HG03159 (cell line): ENCODE results near the gene OXNAD1.

Source experiments
- ATAC-seq: cut with Tn5 transposase; IDR thresholded peaks from one replicate; pipeline ENCODE4 v1.9.1; 2021; ENCODE audit warnings: mild to moderate bottlenecking, moderate library complexity; ENCODE audit not compliant: unreplicated experiment

The OXNAD1 gene, protein sequence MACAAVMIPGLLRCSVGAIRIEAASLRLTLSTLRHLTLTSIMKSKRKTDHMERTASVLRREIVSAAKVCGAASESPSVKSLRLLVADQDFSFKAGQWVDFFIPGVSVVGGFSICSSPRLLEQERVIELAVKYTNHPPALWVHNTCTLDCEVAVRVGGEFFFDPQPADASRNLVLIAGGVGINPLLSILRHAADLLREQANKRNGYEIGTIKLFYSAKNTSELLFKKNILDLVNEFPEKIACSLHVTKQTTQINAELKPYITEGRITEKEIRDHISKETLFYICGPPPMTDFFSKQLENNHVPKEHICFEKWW

GRCh38 chr3:16264708-16265454 lies at the start of gene OXNAD1, which contains the start of gene DPH3:
TSS of gene OXNAD1 (plus strand) at chr3:16265212. CDS start at chr3:16270953, 5,741 bp downstream.
TSS of gene DPH3 (minus strand) at chr3:16264943. CDS start at chr3:16264876, 67 bp downstream.
- ATAC-seq: peak; percentile 97

GRCh38 chr3:16216373-16216935 lies 48.6 kb upstream of the OXNAD1 start:
- no peak for ATAC-seq

DNA sequence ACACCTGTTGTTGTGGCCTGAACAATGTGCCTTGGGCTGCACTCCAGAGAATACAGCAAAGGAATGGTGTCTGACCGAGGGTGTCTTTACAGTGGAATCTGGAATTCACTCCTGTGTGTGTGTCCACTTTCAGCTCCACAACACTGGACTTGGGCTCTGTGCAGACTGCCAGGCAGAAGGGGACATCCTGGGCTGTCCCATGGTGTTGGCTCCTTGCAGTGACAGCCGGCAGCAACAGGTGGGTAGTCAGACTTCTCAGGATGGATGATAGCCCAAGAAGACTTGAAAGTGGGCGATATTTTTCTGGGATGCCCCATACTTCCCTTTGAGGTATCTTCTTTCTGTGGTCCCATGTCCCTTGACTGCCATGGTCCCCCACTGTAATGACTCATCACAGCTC lies 45.2 kb upstream of the OXNAD1 start:
- no peak for ATAC-seq

- ATAC-seq: no peak
Measured at GRCh38 chr3:16221990-16222389, 43.0 kb upstream of the OXNAD1 start.

DNA sequence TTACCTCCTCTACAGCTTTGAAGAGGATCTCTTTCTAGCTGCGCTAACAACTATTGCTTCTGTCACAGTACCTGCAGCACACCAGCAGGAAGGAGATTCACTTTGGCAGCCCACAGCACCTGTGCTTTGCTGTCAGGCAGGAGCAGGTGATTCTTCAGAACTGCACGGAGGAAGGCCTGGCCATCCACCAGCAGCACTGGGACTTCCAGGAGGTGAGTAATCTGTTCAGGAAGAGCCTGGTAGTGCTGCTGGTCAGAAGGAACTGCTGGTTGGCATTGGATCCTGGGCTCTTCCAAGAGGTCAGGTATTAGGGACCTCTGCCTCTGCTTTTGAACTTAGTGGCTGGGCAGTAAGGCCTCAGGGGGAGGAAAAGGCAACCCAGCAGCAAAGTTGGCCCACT lies 42.5 kb upstream of the OXNAD1 start:
- ATAC-seq: no peak

GRCh38 chr3:16224325-16224724 lies 40.7 kb upstream of the OXNAD1 start:
- ATAC-seq: no peak

- ATAC-seq: no peak
Measured at GRCh38 chr3:16227566-16227965, 37.4 kb upstream of the OXNAD1 start.

DNA sequence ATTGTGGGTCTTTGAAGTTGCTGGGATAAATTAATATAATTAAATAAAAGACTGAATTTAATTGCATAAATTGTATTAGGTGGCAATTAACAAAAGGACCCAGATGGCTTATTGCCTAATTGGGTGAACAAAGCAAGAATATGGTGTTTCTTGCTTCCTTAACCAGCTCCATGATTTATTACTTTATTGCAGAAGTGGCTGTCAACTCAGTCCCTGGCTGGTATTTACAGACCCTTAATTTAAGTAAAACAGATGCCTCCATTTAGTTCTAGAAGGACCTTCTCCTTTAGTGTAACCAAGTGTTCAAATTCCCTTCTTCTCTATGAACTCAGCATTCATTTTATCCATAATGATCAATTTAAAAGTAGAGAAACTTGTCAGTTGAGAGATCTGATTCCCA lies 35.3 kb upstream of the OXNAD1 start:
- ATAC-seq: no peak

- ATAC-seq: no peak
Measured at GRCh38 chr3:16231983-16232382, 33.0 kb upstream of the OXNAD1 start.

DNA sequence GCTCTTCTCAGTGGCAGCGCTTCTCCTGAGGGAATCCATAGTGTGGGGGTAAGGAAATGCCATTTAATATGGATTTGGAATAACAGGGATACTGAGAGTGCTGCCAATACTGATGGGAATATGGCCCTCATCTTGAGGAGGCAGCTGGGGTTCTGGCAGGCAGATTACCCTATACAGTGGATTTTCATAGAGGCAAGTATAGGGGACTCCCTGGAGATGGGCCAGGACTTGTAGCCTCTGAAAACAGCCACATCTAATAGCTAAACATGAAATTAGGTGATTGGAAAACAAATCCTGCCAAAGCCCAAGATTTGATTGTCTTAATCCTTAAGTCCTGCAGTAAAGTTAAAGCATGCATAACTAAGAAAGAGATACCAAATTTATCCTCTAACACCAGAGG lies 31.2 kb upstream of the OXNAD1 start:
- ATAC-seq: no peak

- no peak for ATAC-seq
Measured at GRCh38 chr3:16234281-16234680, 30.7 kb upstream of the OXNAD1 start.

DNA sequence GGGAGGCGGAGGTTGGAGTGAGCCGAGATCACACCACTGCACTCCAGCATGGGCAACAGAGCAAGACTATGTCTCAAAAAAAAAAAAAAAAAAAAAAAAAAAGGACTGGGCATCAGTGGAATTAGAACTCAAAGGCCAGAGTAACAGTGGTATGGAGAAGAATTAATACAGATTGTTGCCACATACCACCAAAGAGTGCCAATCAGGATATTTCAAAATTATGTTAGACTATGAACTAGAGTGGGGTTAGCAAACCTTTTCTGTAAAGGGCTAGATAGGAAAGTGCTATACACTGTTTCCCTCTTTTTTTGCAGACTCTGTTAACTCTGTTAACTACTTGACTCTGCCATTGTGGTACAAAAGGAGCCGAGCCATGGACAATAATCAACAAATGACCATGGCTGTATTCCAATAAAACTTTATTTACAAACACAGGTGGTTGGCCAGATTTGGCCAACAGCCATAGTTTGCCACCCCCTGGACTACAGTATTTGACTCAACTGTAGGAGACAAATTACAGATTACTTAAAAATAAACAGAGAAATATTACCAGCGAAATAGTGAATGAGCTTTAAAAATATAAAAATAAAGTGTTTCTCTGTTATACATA lies 28.9 kb upstream of the OXNAD1 start:
- ATAC-seq: no peak

DNA sequence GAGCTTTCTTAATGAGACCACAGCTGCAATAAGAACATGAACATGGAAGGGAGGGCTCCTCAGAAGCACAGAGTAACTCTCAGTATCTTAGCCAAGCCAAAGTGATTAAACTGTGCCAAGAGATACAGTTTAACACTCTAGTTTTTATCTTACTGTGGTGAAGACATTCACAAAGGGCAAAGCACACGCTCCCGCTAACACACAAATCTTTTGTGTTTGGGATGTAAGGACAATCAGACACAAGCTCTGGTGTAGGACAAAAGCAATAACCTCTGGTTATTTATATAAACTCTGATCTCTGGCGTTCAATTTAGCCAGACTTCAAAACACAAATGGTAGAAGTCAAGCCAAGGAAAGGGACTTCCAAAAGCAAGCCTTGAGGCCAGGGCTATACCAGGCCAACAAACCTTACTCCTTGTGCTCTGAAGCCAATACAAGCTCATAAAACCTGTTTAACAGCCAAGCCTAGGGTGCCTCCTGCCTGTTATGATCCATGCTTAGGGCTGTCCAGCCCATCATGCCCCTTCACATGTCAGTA lies 28.1 kb upstream of the OXNAD1 start:
- ATAC-seq: no peak

- ATAC-seq: no peak
Measured at GRCh38 chr3:16239086-16239770, 25.8 kb upstream of the OXNAD1 start.

GRCh38 chr3:16239780-16240179 lies 25.2 kb upstream of the OXNAD1 start:
- no peak for ATAC-seq

GRCh38 chr3:16240229-16241023 lies 24.6 kb upstream of the OXNAD1 start:
- no peak for ATAC-seq

GRCh38 chr3:16241225-16241624 lies 23.8 kb upstream of the OXNAD1 start:
- ATAC-seq: no peak

DNA sequence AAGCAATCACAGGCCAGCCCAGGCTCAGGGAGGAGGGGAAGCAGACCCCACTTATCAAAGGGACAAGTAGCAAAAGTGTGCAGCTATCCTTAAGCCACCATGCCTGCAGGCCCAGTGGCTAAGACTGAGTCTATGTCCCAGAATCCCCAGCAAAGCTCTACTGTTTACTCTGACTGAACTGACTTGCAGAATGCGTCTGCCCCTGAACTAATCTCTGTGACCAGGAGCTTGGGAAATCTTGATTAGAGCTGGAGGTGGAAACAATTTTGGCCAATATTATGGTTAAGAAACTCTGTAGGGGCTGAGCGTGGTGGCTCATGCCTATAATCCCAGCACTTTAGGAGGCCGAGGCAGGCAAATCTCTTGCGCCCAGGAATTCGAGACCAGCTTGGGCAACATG lies 22.8 kb upstream of the OXNAD1 start:
- no peak for ATAC-seq

DNA sequence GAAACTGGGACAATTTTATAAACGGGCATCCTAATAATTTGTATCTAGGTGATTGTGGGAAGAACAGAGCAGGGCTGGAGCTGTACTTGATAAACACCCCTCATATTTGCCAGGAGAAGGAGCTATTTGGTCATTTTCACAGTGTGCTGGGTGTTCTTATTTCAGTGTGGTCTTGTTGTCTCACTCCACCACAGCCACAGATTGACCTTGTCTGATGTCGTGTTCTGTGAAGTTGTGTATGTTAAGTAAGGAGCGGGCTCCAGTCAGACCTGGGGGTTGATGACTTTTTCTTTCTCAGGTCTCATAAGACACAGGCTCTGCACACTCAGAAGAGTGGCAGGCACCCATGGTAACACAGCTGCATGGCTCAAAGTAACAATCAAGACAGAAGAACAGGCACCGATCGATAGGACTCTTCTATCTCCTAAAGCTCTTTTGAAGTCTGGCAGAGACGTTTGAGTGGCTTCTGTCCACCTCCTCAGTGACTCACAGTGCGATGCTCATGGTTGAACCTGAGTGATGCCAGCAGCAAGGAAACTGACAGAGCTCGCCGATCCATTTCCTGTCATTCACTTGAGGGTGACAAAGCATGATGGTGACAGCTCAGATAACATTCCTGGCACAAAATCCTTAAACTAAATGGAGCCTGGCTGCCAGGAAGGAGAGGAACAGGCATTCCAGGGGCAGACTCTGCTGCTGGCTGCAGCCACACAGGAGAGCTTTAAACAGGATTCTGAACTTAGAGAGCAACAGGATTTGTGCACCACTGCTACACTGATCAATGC lies 21.1 kb upstream of the OXNAD1 start:
- ATAC-seq: no peak
